ENCODE results near the gene MTHFD2L. TPM values are rescaled to one million over a fixed set of nuclear protein-coding genes. Genes with fewer than 3 reads are reported as not detected.

MTHFD2L gene
- total and polyA plus RNA-seq, 2 of the 8 experiments (the other 6 are each of a cell fraction or from before 2014, with no cell fraction given): 5.4 to 15.0 TPM

DNA sequence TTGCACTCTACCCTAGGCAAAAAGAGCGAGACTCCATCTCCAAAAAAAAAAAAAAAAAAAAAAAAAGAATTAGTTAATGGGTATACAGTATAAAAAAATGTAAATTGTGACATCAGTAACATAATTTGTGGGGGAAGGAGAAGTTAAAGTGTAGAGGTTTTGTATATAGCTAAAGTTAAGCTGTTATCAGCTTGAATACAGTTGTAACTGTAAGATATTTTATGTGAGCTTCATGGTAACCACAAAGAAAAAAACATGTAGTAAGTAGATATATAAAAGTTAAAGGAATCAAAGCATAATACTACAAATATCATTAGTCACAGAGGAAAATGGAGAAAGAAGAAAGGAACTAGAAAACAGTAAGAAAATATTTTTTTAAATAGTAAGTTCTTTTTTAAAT lies 97.2 kb downstream of the MTHFD2L start:
- no peaks in the 10 kb centered on the region for H4K20me1 ChIP-seq (replicated peaks in 1 of 2; ENCODE audit: control insufficient read depth in 1 of 2, insufficient read depth in 2 of 2, low read length in 2 of 2)
- no peak overlapping the region for H3K27ac ChIP-seq (ENCODE audit: low read depth, low read length)
- peaks cover 3 to 6% of the 10 kb centered on the region in 2 experiments; a peak in 2 of 4 replicates for H3K9me3 ChIP-seq (ENCODE audit: insufficient read depth in 2 of 2, low read depth in 1 of 2, low read length in 1 of 2)
- ChIA-PET POLR2A (ENCODE audit: partially characterized antibody) (no interaction called here), CTCF (ENCODE audit: partially characterized antibody) (interaction anchor here (0.6 to 1.8 kb wide), 5 partner anchors 20 to 416 kb away, joined by 3 to 5 read pairs (median 3); no protein-coding TSS in a partner anchor)
- H3K18ac ChIP-seq (ENCODE audit: extremely low read depth, low read length): no peak overlapping the region
- no peak overlapping the region for H2AFZ ChIP-seq (ENCODE audit: low read length)
- no peak overlapping the region for H4K91ac ChIP-seq (replicated peaks; ENCODE audit: insufficient read length, low read length)
- no peaks in the 10 kb centered on the region for H3K36me3 ChIP-seq (ENCODE audit: control insufficient read depth in 2 of 4, insufficient read depth in 4 of 4, low read length in 3 of 4)
- H3K4ac ChIP-seq (replicated peaks; ENCODE audit: insufficient read length, low read depth, low read length): no peak overlapping the region
- H3K9ac ChIP-seq (replicated peaks in 1 of 4; ENCODE audit: extremely low read depth in 1 of 4, low read depth in 3 of 4, low read length in 3 of 4): no peak overlapping the region
- no peak overlapping the region for H2BK20ac ChIP-seq (ENCODE audit: low read length)
- H2AK5ac ChIP-seq (ENCODE audit: low read depth, low read length): no peak overlapping the region
- H3K4me1 ChIP-seq (replicated peaks in 1 of 4; ENCODE audit: control insufficient read depth in 3 of 4, insufficient read depth in 4 of 4, low read length in 3 of 4): no peaks in the 10 kb centered on the region
- H3K14ac ChIP-seq (ENCODE audit: insufficient read length): no peak overlapping the region
- H3K27me3 ChIP-seq (replicated peaks in 1 of 4; ENCODE audit: control insufficient read depth in 3 of 4, extremely low read depth in 1 of 4, insufficient read depth in 3 of 4, low read length in 3 of 4): no peaks in the 10 kb centered on the region
- no peaks in the 10 kb centered on the region for H3K79me2 ChIP-seq (ENCODE audit: control insufficient read depth in 1 of 2, insufficient read depth in 2 of 2, low read length in 2 of 2)
- no peak for FAIRE-seq
- H2BK5ac ChIP-seq (ENCODE audit: low read depth, low read length): no peak overlapping the region
- H3K56ac ChIP-seq (replicated peaks; ENCODE audit: insufficient read length, low read depth, low read length): no peak overlapping the region
- no peak overlapping the region for H2BK15ac ChIP-seq (ENCODE audit: low read length)
- no peak overlapping the region for H2BK120ac ChIP-seq (replicated peaks; ENCODE audit: low read depth, low read length)
- H4K5ac ChIP-seq (ENCODE audit: insufficient read length, low read depth, low read length): no peak overlapping the region
- WGBS, 2 experiments (ENCODE audit: extremely low coverage in 1 of 2, insufficient coverage in 1 of 2, insufficient read length in 1 of 2, insufficient replicate concordance in 2 of 2, low coverage in 1 of 2, low lambda C conversion rate in 2 of 2, missing lambda C conversion rate in 1 of 2): no CpG with 5 or more reads among the region's 1 CpG
- H4K8ac ChIP-seq (ENCODE audit: extremely low read depth, insufficient read depth, low read length): no peak overlapping the region
- H3K23me2 ChIP-seq (ENCODE audit: low read depth, low read length): no peaks in the 10 kb centered on the region
- H2BK12ac ChIP-seq (ENCODE audit: low read depth, low read length): no peak overlapping the region
- DNase-seq (ENCODE audit: low read depth in 1 of 2, low spot score in 2 of 2): no peak
- H3K4me2 ChIP-seq (ENCODE audit: insufficient read depth in 1 of 2, low read depth in 2 of 2, low read length in 2 of 2): no peak overlapping the region
- H3K79me1 ChIP-seq (ENCODE audit: low read depth, low read length): no peaks in the 10 kb centered on the region
- no peak overlapping the region for H3K23ac ChIP-seq (ENCODE audit: insufficient read length)
- H3K4me3 ChIP-seq (ENCODE audit: extremely low read depth in 1 of 4, insufficient read depth in 2 of 4, low read depth in 3 of 4, low read length in 4 of 4): no peak overlapping the region
- TF ChIP-seq, protein P1, sequence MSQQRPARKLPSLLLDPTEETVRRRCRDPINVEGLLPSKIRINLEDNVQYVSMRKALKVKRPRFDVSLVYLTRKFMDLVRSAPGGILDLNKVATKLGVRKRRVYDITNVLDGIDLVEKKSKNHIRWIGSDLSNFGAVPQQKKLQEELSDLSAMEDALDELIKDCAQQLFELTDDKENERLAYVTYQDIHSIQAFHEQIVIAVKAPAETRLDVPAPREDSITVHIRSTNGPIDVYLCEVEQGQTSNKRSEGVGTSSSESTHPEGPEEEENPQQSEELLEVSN (IDR thresholded peaks at IDR 0.05): no peak
- no peak for TF ChIP-seq MAFK (IDR thresholded peaks at IDR 0.05; ENCODE audit: low read depth, low read length)
- TF ChIP-seq HDAC2 (IDR thresholded peaks at IDR 0.05; ENCODE audit: borderline replicate concordance in 1 of 2, low read depth in 2 of 2, low read length in 2 of 2): no peak
- no peak for TF ChIP-seq KDM4A (IDR thresholded peaks at IDR 0.05; ENCODE audit: low read depth, low read length, severe bottlenecking)
- no peak for TF ChIP-seq FOSL1 (IDR thresholded peaks at IDR 0.05; ENCODE audit: insufficient read depth, low read depth, low read length)
- TF ChIP-seq, protein P2, sequence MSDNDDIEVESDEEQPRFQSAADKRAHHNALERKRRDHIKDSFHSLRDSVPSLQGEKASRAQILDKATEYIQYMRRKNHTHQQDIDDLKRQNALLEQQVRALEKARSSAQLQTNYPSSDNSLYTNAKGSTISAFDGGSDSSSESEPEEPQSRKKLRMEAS (IDR thresholded peaks at IDR 0.05): no peak
- no peak for TF ChIP-seq YY1 (IDR thresholded peaks at IDR 0.05; ENCODE audit: low read depth, low read length)
- TF ChIP-seq SIN3A (conservative IDR thresholded peaks at IDR 0.05 in 1 of 2, IDR thresholded peaks at IDR 0.05 in 1 of 2; ENCODE audit: low read depth in 1 of 2, low read length in 2 of 2): no peak
- TF ChIP-seq, protein P3, sequence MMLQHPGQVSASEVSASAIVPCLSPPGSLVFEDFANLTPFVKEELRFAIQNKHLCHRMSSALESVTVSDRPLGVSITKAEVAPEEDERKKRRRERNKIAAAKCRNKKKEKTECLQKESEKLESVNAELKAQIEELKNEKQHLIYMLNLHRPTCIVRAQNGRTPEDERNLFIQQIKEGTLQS (IDR thresholded peaks at IDR 0.05; ENCODE audit: insufficient read depth, low read depth, low read length): no peak
- no peak for TF ChIP-seq CHD2 (IDR thresholded peaks at IDR 0.05; ENCODE audit: low read length)
- TF ChIP-seq TCF12 (IDR thresholded peaks at IDR 0.05; ENCODE audit: low read depth, low read length): no peak

Measured in H1 (cell line).